HG02798 (cell line): ENCODE results near the gene TTC13.
A peak's percentile ranks its signal among the peaks of the same experiment; 100 is the strongest.

ENCODE experiments used
- ATAC-seq: cut with Tn5 transposase; IDR thresholded peaks from one replicate; pipeline ENCODE4 v1.9.1; 2021; ENCODE audit warnings: mild to moderate bottlenecking; ENCODE audit not compliant: unreplicated experiment, poor library complexity

TTC13 gene

DNA sequence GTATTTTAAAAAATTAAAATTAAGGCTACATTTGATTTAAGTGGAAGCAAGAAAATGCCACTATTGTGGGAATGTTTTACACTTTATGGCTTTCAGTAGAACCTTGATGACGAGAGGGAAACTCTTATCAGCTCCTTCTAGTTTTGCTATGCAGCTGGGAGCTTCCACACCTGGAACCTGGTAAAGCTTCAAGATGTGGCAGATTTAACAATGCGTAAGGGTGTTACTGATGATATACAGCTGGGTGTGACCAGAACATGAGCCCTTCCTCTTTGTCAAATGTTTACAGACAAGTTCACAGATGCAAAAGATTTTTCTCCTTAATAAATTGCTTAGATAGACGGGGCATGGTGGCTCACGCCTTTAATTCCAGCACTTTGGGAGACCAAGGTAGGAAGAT is 20.3 kb downstream of the TTC13 start:
- no peak for ATAC-seq

DNA sequence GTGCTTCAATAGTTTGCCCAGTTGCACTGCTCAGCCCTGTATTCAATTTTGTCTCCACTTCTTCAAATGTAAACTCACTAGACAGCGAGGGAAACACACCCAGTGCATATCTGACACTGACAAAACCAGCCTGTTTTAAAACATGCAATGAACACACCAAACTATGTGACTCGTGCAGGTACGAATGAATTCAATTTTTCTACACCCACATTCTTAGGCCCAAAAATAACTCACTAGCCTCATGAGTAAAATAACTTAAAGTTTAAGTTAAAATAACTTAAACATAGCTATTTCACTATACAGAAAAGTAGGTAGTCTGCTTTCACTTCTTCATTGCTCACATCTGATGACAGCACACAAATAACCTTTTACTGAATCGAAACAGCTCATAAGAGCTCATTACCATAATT is 21.1 kb downstream of the TTC13 start:
- ATAC-seq = peak; percentile 80

DNA sequence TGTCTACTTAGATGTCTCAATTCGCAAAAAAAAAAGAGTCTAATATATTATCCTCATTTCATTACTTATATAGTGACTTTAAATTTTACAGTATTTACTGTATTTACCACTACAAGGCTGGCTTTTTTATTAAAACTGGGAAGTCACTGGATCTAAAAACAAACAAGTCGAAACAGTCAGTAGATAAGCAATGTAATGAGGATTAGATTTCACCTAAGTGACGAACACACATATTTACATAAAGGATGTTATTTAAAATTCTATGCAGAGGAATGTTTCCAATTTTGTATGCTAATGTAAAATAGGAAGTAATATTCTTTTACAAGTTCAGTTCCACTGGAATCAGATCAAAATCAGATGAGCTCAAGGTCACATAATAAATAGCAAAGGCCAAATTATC is 28.3 kb downstream of the TTC13 start:
- no peak for ATAC-seq

DNA sequence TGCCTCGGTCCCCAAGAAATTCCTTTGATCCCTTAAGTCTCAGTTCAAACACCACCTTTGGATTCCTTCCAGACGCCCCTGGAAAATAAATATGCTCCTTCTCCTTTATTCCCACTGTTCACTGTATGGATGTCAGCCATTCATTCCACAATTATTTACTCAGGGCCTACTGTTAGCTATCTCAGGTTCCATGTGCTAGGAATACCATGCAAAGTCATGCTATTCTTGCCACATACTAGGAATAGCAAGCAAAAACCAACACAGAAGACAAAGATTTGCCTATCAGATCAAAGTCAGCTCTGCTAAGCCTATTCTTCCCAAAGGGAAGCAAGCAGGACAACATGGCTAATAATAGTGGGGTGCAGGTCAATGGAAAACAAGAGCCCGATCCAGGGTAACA is 29.8 kb downstream of the TTC13 start:
- ATAC-seq = no peak

GRCh38 chr1:230948301-230948700 is 30.4 kb downstream of the TTC13 start:
- ATAC-seq = no peak

DNA sequence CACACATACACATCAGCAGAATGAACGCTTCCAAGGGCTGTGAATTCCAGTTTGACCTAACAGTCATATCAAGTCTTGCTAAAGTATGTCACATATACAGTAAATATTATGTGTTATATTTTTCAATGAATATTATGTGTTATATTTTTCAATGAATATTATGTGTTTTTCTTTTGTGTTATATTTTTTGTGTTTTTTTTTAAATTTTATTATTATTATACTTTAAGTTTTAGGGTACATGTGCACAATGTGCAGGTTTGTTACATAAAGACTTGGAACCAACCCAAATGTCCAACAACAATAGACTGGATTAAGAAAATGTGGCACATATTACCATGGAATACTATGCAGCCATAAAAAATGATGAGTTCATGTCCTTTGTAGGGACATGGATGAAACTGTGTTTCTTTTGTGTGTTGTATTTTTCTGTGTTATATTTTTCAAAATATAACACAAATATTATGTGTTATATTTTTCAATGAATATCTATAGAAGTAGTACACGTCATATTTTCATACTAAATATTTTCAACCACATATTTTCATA is 35.5 kb downstream of the TTC13 start:
- no peak for ATAC-seq

- ATAC-seq = no peak
These were observed 37.8 kb downstream of the TTC13 start for GRCh38 chr1:230940848-230941247.

- ATAC-seq = no peak
These were observed 38.7 kb downstream of the TTC13 start for GRCh38 chr1:230939806-230940489.

DNA sequence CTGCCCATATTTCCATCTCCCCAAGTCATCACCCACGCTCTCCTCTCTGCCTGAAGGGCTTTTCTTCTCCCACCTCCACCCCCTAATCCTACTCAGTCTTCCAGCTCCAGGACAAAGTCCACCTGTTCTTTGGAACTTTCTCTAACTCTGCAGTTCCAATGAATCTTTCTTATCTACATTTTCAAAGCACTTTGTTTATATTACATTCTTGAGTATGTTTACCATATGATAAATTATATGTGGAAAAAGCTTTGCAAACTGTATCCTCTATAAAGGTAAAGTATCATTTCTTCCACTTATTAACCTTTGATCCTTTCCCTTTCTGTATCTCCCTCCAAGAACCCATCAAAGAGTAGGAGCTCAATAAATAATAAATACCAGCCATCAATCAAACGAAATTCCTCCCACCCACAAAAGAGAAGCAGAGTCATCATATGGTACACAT is 39.7 kb downstream of the TTC13 start:
- ATAC-seq = no peak

DNA sequence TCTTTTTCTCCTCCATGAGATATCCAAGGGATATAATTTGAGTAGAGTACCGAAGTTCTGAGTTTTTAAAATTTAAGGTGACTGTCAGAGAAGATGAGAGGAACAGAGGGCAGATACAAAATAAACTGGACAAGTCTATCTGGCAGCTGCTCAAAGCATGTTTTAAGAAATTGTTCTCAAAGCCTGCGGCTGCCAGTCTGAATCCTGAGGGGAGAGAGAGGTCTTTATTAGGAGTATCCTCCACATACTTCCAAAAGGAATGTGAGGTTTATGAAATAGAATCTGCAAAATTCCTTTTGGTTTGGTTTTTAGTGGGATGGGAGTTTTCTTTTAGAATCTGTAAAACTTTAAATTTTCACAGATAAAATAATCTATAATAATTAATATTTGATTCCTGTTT is 41.3 kb downstream of the TTC13 start:
- ATAC-seq = no peak

- ATAC-seq = no peak
These were observed 42.2 kb downstream of the TTC13 start for GRCh38 chr1:230936475-230936874.

- ATAC-seq = no peak
These were observed 42.8 kb downstream of the TTC13 start for GRCh38 chr1:230935852-230936251.

DNA sequence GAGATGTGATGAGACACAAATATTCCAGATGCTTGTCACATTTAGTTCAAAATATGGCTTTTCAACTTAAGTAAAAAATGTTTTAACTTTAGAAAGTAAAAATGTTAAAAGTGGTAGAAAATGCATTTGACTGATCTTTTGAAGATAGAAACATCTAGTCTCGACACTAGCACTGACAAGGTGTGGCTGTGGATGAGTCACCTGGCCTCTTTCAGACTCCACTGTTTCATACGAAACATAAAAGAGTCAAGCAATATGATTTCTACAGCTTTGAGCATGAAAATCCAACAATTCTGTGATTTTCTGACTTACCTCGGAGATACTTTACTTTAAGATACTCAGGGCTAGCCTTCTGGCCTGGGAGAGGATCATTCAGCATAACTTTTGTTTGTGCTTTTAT is 47.7 kb downstream of the TTC13 start:
- no peak for ATAC-seq

DNA sequence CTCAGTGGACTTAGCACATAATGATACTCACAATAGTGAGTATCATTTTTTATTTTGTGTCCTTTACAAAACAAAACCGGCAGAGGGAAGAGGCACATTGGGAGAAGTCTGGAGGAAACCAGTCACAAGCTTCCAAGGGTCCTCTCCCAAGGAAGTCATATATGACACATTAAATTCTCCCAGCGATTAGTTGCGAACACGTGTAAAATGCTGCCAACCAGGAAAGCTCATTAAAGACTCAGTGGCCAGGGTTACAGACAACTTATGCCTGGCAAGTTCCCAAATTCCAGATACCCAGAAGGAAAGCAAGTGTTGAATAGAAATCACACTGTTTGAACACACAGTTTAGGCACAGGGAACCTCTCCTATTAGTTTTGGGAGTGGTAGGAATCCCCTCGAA is 52.5 kb downstream of the TTC13 start:
- ATAC-seq = no peak

- no peak for ATAC-seq
These were observed 53.1 kb downstream of the TTC13 start for GRCh38 chr1:230925608-230926007.

DNA sequence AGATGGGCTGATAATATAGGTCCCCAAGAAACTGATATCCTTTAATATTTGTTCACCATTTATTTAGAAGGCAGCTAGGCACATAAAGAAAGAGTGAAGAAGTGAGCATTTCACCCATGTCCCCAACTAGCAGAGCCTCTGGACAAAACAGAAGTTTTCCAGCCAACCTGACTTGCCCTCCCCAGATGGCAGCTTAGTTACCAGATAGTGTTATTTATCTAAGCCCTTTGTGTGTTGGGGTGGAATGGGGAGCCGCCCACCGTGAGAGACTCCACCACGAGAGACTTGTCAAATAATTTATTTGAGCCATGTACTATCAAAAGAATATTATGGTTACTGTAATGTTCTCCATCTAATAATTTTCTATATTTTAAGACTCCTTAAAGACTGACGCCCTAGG is 55.5 kb downstream of the TTC13 start:
- no peak for ATAC-seq

GRCh38 chr1:230922620-230923019 is 56.0 kb downstream of the TTC13 start:
- ATAC-seq = no peak

- no peak for ATAC-seq
These were observed 59.5 kb downstream of the TTC13 start for GRCh38 chr1:230919207-230919606.

DNA sequence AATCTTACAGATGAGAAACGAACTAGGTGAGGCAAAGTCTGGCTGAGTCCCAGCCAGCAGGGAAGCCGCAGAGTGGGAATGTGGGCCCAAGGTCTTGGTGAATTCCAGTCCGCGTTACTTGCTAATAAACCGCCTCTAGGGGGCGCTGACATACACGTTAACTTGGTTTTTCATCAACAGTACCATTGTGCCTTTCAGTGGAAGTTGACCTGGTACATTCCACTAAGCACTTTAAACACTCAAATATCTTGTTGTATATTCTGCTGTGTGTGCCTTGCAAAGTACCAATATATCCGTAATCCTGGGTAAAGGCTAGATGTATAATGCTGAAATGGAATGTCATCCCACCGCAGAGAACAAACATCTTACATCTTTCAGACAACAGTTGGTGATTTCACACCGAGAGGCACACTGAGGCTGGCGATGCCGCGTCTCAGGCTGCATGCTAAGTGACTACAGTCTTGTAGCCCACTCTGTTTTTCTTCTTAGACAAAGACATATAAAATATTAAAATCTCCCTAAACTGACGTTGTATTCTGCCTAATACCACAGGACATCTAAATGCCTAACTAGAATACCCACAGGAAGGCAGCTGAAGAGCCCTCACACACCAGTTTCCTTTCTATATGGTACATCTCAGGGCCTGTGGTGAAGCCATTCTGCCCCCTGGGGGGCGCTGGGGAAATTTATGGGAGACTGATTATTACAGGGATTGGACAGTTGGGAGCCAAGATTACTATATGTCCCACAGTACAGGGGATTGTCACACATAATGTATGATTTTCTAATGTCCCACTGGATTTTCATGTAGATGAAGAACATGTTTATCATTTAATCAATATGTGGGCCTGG is 61.2 kb downstream of the TTC13 start:
- peak; percentile 57 for ATAC-seq

- ATAC-seq = no peak
These were observed 61.9 kb downstream of the TTC13 start for GRCh38 chr1:230916587-230917283.

DNA sequence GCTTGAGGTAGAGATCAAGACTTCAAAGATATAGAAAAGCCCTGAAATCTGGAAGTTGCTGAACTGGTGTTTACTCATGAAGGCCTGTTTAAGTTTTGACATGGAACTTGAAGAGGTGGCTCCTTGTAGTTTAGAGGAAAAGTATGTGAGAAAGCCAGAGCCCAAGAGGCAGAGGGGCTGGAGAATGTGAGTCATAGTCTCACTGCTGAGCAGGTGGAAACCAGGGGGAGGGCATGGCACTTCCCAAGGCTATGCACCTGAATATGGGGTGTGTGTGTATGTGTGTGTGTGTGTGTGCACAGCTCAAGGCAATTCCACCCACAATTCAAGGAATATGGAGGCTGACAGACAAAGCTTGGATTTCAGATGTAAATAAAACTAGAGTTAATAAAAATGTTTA is 63.6 kb downstream of the TTC13 start:
- ATAC-seq = no peak
